Fibroblast of peridontal ligament (primary cell): ENCODE results near the gene TLCD3A.
"Not testable (repeated sequence)": the region's sequence is repeated elsewhere in the genome, so short reads cannot be mapped to it uniquely, and the experiment has no call there.

Source experiments
- DNase-seq: peaks from one replicate; pipeline ENCODE4 v3.0.0-alpha.2; 2010; ENCODE audit errors: extremely low read depth

The TLCD3A gene

GRCh38 chr17:732067-732901 is at the start of gene TLCD3A:
Gene TLCD3A (plus strand): TSS chr17:732596. CDS start chr17:732648, 52 bp downstream.
- DNase-seq = peak; percentile 46

GRCh38 chr17:683040-683439 is 49.4 kb upstream of the TLCD3A start:
- DNase-seq = no peak

GRCh38 chr17:683499-684254 is 48.7 kb upstream of the TLCD3A start:
- no peak for DNase-seq

- no peak for DNase-seq
Measured at GRCh38 chr17:685006-685405, 47.4 kb upstream of the TLCD3A start.

GRCh38 chr17:688100-688989 is 44.1 kb upstream of the TLCD3A start:
- peak; percentile 49 for DNase-seq

- DNase-seq = no peak
Measured at GRCh38 chr17:689556-690275, 42.7 kb upstream of the TLCD3A start.

- no peak for DNase-seq
Measured at GRCh38 chr17:690361-690760, 42.0 kb upstream of the TLCD3A start.

GRCh38 chr17:691423-691822 is 41.0 kb upstream of the TLCD3A start:
- DNase-seq = peak; percentile 42

GRCh38 chr17:692116-692515 is 40.3 kb upstream of the TLCD3A start:
- DNase-seq = peak; percentile 76

- peak; percentile 97 for DNase-seq
Measured at GRCh38 chr17:693791-694638, 38.4 kb upstream of the TLCD3A start.

- no peak for DNase-seq
Measured at GRCh38 chr17:696369-696768, 36.0 kb upstream of the TLCD3A start.

- no peak for DNase-seq
Measured at GRCh38 chr17:697682-698081, 34.7 kb upstream of the TLCD3A start.

- not testable (repeated sequence) for DNase-seq
Measured at GRCh38 chr17:698096-698495, 34.3 kb upstream of the TLCD3A start.

- DNase-seq = no peak
Measured at GRCh38 chr17:699345-699744, 33.1 kb upstream of the TLCD3A start.

GRCh38 chr17:700504-701094 is 31.8 kb upstream of the TLCD3A start:
- DNase-seq = peak; percentile 61

GRCh38 chr17:703081-703875 is 29.1 kb upstream of the TLCD3A start:
- no peak for DNase-seq

GRCh38 chr17:704111-704864 is 28.1 kb upstream of the TLCD3A start:
- peak; percentile 39 for DNase-seq

GRCh38 chr17:705011-705410 is 27.4 kb upstream of the TLCD3A start:
- no peak for DNase-seq
